ENCODE data around the gene CRACDL.

GRCh38 chr2:98899041-98899702, 36.9 kb downstream of the CRACDL start:
- TF ChIP-seq CTCF (IDR thresholded peaks at IDR 0.05), result no peak
- TF ChIP-seq POLR2A (IDR thresholded peaks at IDR 0.05), result no peak
- no peak for TF ChIP-seq EP300 (IDR thresholded peaks at IDR 0.05)

All from gastroesophageal sphincter (tissue), 3 donors.